Kidney epithelial cell (primary cell): ENCODE measurements around the gene MAN1A2. TPM values are rescaled to one million over a fixed set of nuclear protein-coding genes. Genes with fewer than 3 reads are reported as not detected.

ENCODE experiments used
- DNase-seq: peaks from one replicate; pipeline ENCODE4 v3.0.0-alpha.2; 2010; ENCODE audit warnings: low read depth
- H3K27me3 ChIP-seq: 2 replicates; pipeline ENCODE4 v1.6.0; 2011; ENCODE audit warnings: low read length; ENCODE audit not compliant: control insufficient read depth, insufficient read depth
- H3K36me3 ChIP-seq: 2 replicates; pipeline ENCODE4 v1.5.1; 2011; ENCODE audit warnings: low read length; ENCODE audit not compliant: control insufficient read depth, insufficient read depth
- H3K4me3 ChIP-seq: 2 replicates; pipeline ENCODE4 v1.5.1; 2011; ENCODE audit warnings: low read depth, mild to moderate bottlenecking, control low read depth, low read length
- CTCF ChIP-seq: IDR thresholded peaks from 2 replicates; pipeline ENCODE4 v1.5.1; 2011; ENCODE audit warnings: mild to moderate bottlenecking, moderate library complexity, low read length, control low read depth, inconsistent platforms; ENCODE audit not compliant: insufficient read depth, poor library complexity, severe bottlenecking
- total RNA-seq: library from RNA; depleted of rRNA; stranded (reverse); fragments of >200 nt; gene quantifications from 2 replicates; pipeline ENCODE4 v1.2.3, GENCODE V29; 2015

The MAN1A2 gene
- total RNA-seq, 1 donor from 2014 or later: 22.0 TPM

- DNase-seq: no peak
- TF ChIP-seq CTCF: no peak
Observed at GRCh38 chr1:117529683-117530082, 162.4 kb downstream of the MAN1A2 start.

GRCh38 chr1:117531222-117531621 lies 164.0 kb downstream of the MAN1A2 start:
- TF ChIP-seq CTCF: no peak
- Histone ChIP-seq H3K4me3 (no peak overlapping the region), H3K27me3 (no peaks in the 10 kb centered on the region), H3K36me3 (no peaks in the 10 kb centered on the region)
- DNase-seq: no peak

More at GRCh38 chr1:117529683-117530082, 162.4 kb downstream of the MAN1A2 start:
- Histone ChIP-seq H3K4me3 (no peak overlapping the region), H3K27me3 (no peaks in the 10 kb centered on the region), H3K36me3 (no peaks in the 10 kb centered on the region)

GRCh38 chr1:117534995-117535467 lies 167.8 kb downstream of the MAN1A2 start:
- H3K27me3 ChIP-seq: no peaks in the 10 kb centered on the region

GRCh38 chr1:117535821-117536220 lies 168.6 kb downstream of the MAN1A2 start:
- Histone ChIP-seq H3K4me3 (no peak overlapping the region), H3K27me3 (no peaks in the 10 kb centered on the region), H3K36me3 (no peaks in the 10 kb centered on the region)
- no peak for TF ChIP-seq CTCF
- DNase-seq: no peak

More at GRCh38 chr1:117534995-117535467, 167.8 kb downstream of the MAN1A2 start:
- peak; percentile 59 for TF ChIP-seq CTCF
- Histone ChIP-seq H3K4me3 (no peak overlapping the region), H3K36me3 (no peaks in the 10 kb centered on the region)
- DNase-seq: no peak

GRCh38 chr1:117537291-117537920 lies 170.2 kb downstream of the MAN1A2 start:
- H3K4me3 ChIP-seq: no peak overlapping the region
- H3K27me3 ChIP-seq: no peaks in the 10 kb centered on the region
- H3K36me3 ChIP-seq: no peaks in the 10 kb centered on the region
- DNase-seq: no peak
- TF ChIP-seq CTCF: no peak

- DNase-seq: no peak
- Histone ChIP-seq H3K27me3 (no peaks in the 10 kb centered on the region), H3K4me3 (no peak overlapping the region), H3K36me3 (no peaks in the 10 kb centered on the region)
- TF ChIP-seq CTCF: no peak
Observed at GRCh38 chr1:117540532-117540931, 173.3 kb downstream of the MAN1A2 start.
